ENCODE results near the gene TAS2R4.

The TAS2R4 gene

DNA sequence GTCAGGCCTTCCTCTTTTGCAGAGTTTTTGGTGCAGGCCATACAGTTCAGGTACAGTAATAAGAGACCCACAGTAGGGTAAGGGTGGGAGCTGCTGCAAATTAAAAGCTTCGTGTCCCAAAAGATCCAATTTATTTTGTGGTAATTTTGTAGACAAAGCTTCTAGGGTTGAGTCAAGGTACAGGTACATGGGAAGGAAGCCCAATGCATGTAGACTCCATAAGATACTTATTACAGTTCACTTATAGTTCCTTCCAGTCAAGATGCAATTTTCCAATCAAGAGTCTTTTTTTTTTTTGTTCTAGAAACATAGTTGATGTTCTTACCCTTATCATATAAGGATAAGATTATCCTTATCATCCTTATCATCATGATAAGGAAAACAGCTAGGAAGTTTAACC lies at the start of gene TAS2R4:
Gene TAS2R4, plus strand, starts transcription at position 301 of the 400 bp plus-strand sequence. CDS start 1,815 bp downstream, outside the sequence.
- TF ChIP-seq, protein P1, sequence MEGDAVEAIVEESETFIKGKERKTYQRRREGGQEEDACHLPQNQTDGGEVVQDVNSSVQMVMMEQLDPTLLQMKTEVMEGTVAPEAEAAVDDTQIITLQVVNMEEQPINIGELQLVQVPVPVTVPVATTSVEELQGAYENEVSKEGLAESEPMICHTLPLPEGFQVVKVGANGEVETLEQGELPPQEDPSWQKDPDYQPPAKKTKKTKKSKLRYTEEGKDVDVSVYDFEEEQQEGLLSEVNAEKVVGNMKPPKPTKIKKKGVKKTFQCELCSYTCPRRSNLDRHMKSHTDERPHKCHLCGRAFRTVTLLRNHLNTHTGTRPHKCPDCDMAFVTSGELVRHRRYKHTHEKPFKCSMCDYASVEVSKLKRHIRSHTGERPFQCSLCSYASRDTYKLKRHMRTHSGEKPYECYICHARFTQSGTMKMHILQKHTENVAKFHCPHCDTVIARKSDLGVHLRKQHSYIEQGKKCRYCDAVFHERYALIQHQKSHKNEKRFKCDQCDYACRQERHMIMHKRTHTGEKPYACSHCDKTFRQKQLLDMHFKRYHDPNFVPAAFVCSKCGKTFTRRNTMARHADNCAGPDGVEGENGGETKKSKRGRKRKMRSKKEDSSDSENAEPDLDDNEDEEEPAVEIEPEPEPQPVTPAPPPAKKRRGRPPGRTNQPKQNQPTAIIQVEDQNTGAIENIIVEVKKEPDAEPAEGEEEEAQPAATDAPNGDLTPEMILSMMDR (conservative IDR thresholded peaks at IDR 0.05; ENCODE audit: low read depth, low read length): no peak
- no peak within 1 kb of the TSS for H3K4me3 ChIP-seq (ENCODE audit: low read length)
- no peak for DNase-seq (ENCODE audit: low read depth)

- DNase-seq (ENCODE audit: low read depth): no peak
- no peak overlapping the region for H3K4me3 ChIP-seq (ENCODE audit: low read length)
- TF ChIP-seq, protein P1 (conservative IDR thresholded peaks at IDR 0.05; ENCODE audit: low read depth, low read length): no peak
Measured at GRCh38 chr7:141729020-141729419, 47.5 kb upstream of the TAS2R4 start.

GRCh38 chr7:141731476-141732149 lies 44.9 kb upstream of the TAS2R4 start:
- TF ChIP-seq, protein P1 (conservative IDR thresholded peaks at IDR 0.05; ENCODE audit: low read depth, low read length): no peak
- no peak for DNase-seq (ENCODE audit: low read depth)

GRCh38 chr7:141737118-141737835 lies 39.2 kb upstream of the TAS2R4 start:
- DNase-seq (ENCODE audit: low read depth): no peak
- H3K4me3 ChIP-seq (ENCODE audit: low read length): peak overlapping the region; percentile 84
- TF ChIP-seq, protein P1 (conservative IDR thresholded peaks at IDR 0.05; ENCODE audit: low read depth, low read length): no peak

More at GRCh38 chr7:141731476-141732149, 44.9 kb upstream of the TAS2R4 start:
- no peak overlapping the region for H3K4me3 ChIP-seq (ENCODE audit: low read length)

GRCh38 chr7:141737836-141738591 lies 38.5 kb upstream of the TAS2R4 start, which contains the start of gene SSBP1:
SSBP1 (plus strand) TSS chr7:141738358; CDS start chr7:141739167, 809 bp downstream.
- TF ChIP-seq, protein P1 (conservative IDR thresholded peaks at IDR 0.05; ENCODE audit: low read depth, low read length): peak; percentile 83
- peak within 1 kb of the TSS; percentile 84 for H3K4me3 ChIP-seq (ENCODE audit: low read length)
- DNase-seq (ENCODE audit: low read depth): peak; percentile 93

GRCh38 chr7:141738592-141739013 lies 37.9 kb upstream of the TAS2R4 start:
- TF ChIP-seq, protein P1 (conservative IDR thresholded peaks at IDR 0.05; ENCODE audit: low read depth, low read length): peak; percentile 43
- DNase-seq (ENCODE audit: low read depth): no peak

More at GRCh38 chr7:141738592-141739013, 37.9 kb upstream of the TAS2R4 start:
- H3K4me3 ChIP-seq (ENCODE audit: low read length): peak overlapping the region; percentile 84

Data from retinal pigment epithelial cell (primary cell).